A673 (cell line): Measurements from ENCODE around the gene IMMP2L. TPM values are rescaled to one million over a fixed set of nuclear protein-coding genes. Genes with fewer than 3 reads are reported as not detected.

Source experiments
- BruUV-seq: library from RNA; stranded (reverse); fragments of 400-500 nt; replicated peaks from 2 replicates; lab custom pipeline; 2021; lab: Mats Ljungman, UMichigan
- CTCF ChIA-PET: fragments of 300-600 bp; sonication (Branson Sonifier 250); formaldehyde crosslinking; loops from one replicate; lab custom pipeline; 2022; ENCODE audit warnings: antibody characterized with exemption; lab: Charles Lee
- POLR2A ChIA-PET: fragments of 300-600 bp; sonication (Branson Sonifier 250); formaldehyde crosslinking; loops from one replicate; lab custom pipeline; 2022; ENCODE audit warnings: antibody characterized with exemption; ENCODE audit not compliant: low non-redundant PET; lab: Charles Lee
- DNase-seq: peaks from one replicate; pipeline ENCODE4 v3.0.0-alpha.2; 2015; ENCODE audit warnings: low spot score
- H3K27ac ChIP-seq: fragments of 200-600 bp; sonication (generic); 2 replicates; pipeline ENCODE4 v1.5.1; 2016; ENCODE audit warnings: mixed run types, low read depth, mild to moderate bottlenecking, mixed read lengths, antibody characterized with exemption, low read length; ENCODE audit not compliant: poor library complexity, severe bottlenecking
- H3K27me3 ChIP-seq: fragments of 200-600 bp; sonication (generic); replicated peaks from 2 replicates; pipeline ENCODE4 v1.6.1; 2017; ENCODE audit warnings: mixed run types, low read depth, mild to moderate bottlenecking, mixed read lengths, antibody characterized with exemption, low read length; ENCODE audit not compliant: insufficient read depth, poor library complexity
- H3K36me3 ChIP-seq: fragments of 200-600 bp; sonication (generic); 2 replicates; pipeline ENCODE4 v1.6.1; 2016; ENCODE audit warnings: mixed run types, mild to moderate bottlenecking, mixed read lengths, antibody characterized with exemption, low read length; ENCODE audit not compliant: insufficient read depth, poor library complexity, severe bottlenecking
- H3K4me1 ChIP-seq: fragments of 200-600 bp; sonication (generic); 2 replicates; pipeline ENCODE4 v1.6.1; 2017; ENCODE audit warnings: mixed run types, mild to moderate bottlenecking, mixed read lengths, antibody characterized with exemption, low read length; ENCODE audit not compliant: insufficient read depth, poor library complexity, severe bottlenecking
- H3K4me3 ChIP-seq: fragments of 200-600 bp; sonication (generic); 2 replicates; pipeline ENCODE4 v1.5.1; 2016; ENCODE audit warnings: low read depth, mixed run types, mild to moderate bottlenecking, mixed read lengths, low read length; ENCODE audit not compliant: poor library complexity, severe bottlenecking
- H3K9me3 ChIP-seq: fragments of 200-600 bp; sonication (generic); 2 replicates; pipeline ENCODE4 v1.6.1; 2016; ENCODE audit warnings: mixed run types, low read depth, mild to moderate bottlenecking, mixed read lengths, antibody characterized with exemption, low read length; ENCODE audit not compliant: poor library complexity, severe bottlenecking
- EZH2 ChIP-seq: fragments of 200-600 bp; sonication (generic); IDR thresholded peaks from 2 replicates; pipeline ENCODE4 v1.6.1; 2017; ENCODE audit warnings: borderline replicate concordance, low read depth, mild to moderate bottlenecking, mixed read lengths, antibody characterized with exemption, low read length; ENCODE audit not compliant: poor library complexity, severe bottlenecking
- intact Hi-C: fragments of 100-400 bp; cut with micrococcal nuclease; formaldehyde crosslinking; loops from one replicate; pipeline ENCODE4 v1.10.0; 2022; ENCODE audit not compliant: unreplicated experiment
- total RNA-seq: library from RNA; stranded (reverse); gene quantifications from 2 replicates; pipeline ENCODE4 v1.2.3, GENCODE V29; 2021
- TF ChIP-seq, protein P1 (sequence below): fragments of 300-800, 200-600 bp; sonication (generic); conservative IDR thresholded peaks from 2 replicates; pipeline ENCODE4 v1.5.1; 2017; ENCODE audit warnings: low read depth, mild to moderate bottlenecking, antibody characterized with exemption, low read length, moderate library complexity, mixed read lengths

IMMP2L gene
- total RNA-seq, 1 experiment from 2014 or later, result 10.0 TPM

DNA sequence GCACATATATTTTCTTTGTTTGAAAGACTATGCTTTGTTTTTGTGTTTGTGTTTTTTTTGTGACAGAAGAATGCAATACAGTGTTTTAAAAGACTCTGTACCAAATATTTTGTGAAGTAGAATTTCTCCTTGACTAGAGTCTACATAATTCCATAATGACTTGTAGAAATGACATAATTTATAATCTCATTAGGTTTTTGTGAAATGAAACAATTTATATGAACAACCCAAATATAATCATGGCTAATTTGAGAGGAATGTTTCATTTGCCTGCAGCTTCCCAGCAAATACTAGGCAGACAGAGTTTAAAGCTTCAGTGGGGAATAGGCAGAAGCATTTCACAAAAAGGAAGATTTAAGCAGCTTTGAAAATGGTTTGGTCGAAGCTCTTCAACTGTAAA lies 686.9 kb downstream of the IMMP2L start:
- Histone ChIP-seq H3K36me3 (no peaks in the 10 kb centered on the region), H3K27ac (no peak overlapping the region), H3K4me3 (no peak overlapping the region), H3K4me1 (no peaks in the 10 kb centered on the region), H3K27me3 (no peaks in the 10 kb centered on the region), H3K9me3 (no peaks in the 10 kb centered on the region)
- ChIA-PET POLR2A (no interaction called here), CTCF (no interaction called here)
- no TSS peak for BruUV-seq
- intact Hi-C loops, result no loop called here
- TF ChIP-seq, protein P1, sequence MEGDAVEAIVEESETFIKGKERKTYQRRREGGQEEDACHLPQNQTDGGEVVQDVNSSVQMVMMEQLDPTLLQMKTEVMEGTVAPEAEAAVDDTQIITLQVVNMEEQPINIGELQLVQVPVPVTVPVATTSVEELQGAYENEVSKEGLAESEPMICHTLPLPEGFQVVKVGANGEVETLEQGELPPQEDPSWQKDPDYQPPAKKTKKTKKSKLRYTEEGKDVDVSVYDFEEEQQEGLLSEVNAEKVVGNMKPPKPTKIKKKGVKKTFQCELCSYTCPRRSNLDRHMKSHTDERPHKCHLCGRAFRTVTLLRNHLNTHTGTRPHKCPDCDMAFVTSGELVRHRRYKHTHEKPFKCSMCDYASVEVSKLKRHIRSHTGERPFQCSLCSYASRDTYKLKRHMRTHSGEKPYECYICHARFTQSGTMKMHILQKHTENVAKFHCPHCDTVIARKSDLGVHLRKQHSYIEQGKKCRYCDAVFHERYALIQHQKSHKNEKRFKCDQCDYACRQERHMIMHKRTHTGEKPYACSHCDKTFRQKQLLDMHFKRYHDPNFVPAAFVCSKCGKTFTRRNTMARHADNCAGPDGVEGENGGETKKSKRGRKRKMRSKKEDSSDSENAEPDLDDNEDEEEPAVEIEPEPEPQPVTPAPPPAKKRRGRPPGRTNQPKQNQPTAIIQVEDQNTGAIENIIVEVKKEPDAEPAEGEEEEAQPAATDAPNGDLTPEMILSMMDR, result no peak
- TF ChIP-seq EZH2, result no peak
- DNase-seq, result no peak

DNA sequence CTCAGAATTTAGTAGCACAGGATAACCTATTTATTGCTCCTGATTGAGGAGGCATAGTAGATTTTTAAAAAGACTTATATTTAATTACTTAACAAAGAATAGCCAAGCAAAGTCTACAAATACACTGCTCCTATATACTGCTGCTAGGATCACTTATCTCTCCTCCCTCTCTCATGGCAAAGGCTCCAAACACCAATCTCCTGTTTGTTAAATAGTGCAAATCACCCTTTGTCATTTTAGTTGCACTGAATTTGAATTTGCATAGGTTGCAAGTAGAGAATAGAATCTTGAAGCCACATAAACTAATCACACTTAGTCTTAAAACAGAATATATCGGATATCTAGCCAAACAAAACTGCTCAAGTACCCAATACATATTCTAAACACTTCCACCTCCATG lies 690.4 kb downstream of the IMMP2L start:
- no peaks in the 10 kb centered on the region for H3K9me3 ChIP-seq
- intact Hi-C loops, result no loop called here
- H3K36me3 ChIP-seq, result no peaks in the 10 kb centered on the region
- H3K27ac ChIP-seq, result no peak overlapping the region
- ChIA-PET POLR2A (no interaction called here), CTCF (no interaction called here)
- no peaks in the 10 kb centered on the region for H3K4me1 ChIP-seq
- TF ChIP-seq, protein P1, result no peak
- TF ChIP-seq EZH2, result no peak
- H3K4me3 ChIP-seq, result no peak overlapping the region
- no peaks in the 10 kb centered on the region for H3K27me3 ChIP-seq
- no peak for DNase-seq
- no TSS peak for BruUV-seq

DNA sequence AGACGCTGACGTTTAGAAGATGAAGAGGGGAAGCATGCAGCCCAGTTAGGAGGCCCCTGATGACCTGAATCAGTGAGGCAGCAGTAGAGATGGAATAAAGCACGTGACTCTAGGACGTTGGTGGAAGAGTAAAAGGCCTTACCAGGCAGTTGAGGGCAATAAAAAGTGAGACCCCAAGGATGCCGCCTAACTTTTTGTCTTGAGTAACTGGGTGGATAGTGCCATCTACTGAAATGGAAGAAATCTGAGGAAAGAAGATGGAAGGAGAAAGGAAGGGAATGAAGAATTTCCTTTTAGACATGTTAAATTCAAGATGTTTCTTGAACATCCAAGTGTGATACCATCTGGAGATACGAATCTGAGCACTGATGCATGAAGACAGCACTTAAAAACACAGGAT lies 691.4 kb downstream of the IMMP2L start:
- no peaks in the 10 kb centered on the region for H3K4me1 ChIP-seq
- TF ChIP-seq, protein P1, result no peak
- no peak for TF ChIP-seq EZH2
- POLR2A ChIA-PET, result no interaction called here
- BruUV-seq, result no TSS peak
- no peak for DNase-seq
- H3K9me3 ChIP-seq, result no peaks in the 10 kb centered on the region
- no peaks in the 10 kb centered on the region for H3K27me3 ChIP-seq
- no peak overlapping the region for H3K27ac ChIP-seq
- intact Hi-C loops, result no loop called here
- CTCF ChIA-PET, result no interaction called here
- H3K36me3 ChIP-seq, result no peaks in the 10 kb centered on the region
- H3K4me3 ChIP-seq, result no peak overlapping the region
